GM21367 (cell line): ENCODE data around the gene PELO.
"Not testable (repeated sequence)": the region's sequence is repeated elsewhere in the genome, so short reads cannot be mapped to it uniquely, and the experiment has no call there.

Experiments
- ATAC-seq: cut with Tn5 transposase; IDR thresholded peaks from one replicate; pipeline ENCODE4 v1.9.1; 2021; ENCODE audit not compliant: unreplicated experiment

Gene PELO

GRCh38 chr5:52787600-52788504 lies at the start of gene PELO, which contains the start of gene ITGA1:
PELO (plus strand) TSS chr5:52787916; CDS start chr5:52800395, 12,479 bp downstream.
ITGA1 (plus strand) TSS chr5:52787916; CDS start chr5:52788354, 438 bp downstream.
- ATAC-seq: peak; percentile 76

DNA sequence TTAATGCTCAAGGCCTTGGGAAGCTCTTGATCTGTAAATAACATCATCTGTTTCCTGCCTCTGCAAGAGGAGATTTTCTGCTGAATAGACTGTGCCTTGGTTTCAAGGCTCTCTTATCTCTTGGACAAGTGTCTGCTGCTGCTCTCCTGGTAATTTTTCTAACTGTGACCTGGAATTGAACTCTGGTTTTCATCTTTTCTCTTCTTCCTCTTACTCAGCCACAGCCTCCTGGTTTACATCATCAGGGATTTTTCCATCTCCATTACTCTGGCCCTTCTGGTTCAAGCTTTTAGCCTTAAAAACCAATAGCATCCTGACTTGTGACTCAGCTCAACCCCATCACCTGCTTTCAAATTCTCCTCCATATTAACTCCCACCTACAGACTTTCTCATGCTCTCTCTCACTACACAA lies 49.6 kb upstream of the PELO start:
- peak; percentile 57 for ATAC-seq

- ATAC-seq: no peak
These were observed 47.7 kb upstream of the PELO start for GRCh38 chr5:52740007-52740406.

- ATAC-seq: no peak
These were observed 44.7 kb upstream of the PELO start for GRCh38 chr5:52743012-52743411.

- no peak for ATAC-seq
These were observed 44.2 kb upstream of the PELO start for GRCh38 chr5:52743529-52743928.

- no peak for ATAC-seq
These were observed 43.7 kb upstream of the PELO start for GRCh38 chr5:52743970-52744369.

DNA sequence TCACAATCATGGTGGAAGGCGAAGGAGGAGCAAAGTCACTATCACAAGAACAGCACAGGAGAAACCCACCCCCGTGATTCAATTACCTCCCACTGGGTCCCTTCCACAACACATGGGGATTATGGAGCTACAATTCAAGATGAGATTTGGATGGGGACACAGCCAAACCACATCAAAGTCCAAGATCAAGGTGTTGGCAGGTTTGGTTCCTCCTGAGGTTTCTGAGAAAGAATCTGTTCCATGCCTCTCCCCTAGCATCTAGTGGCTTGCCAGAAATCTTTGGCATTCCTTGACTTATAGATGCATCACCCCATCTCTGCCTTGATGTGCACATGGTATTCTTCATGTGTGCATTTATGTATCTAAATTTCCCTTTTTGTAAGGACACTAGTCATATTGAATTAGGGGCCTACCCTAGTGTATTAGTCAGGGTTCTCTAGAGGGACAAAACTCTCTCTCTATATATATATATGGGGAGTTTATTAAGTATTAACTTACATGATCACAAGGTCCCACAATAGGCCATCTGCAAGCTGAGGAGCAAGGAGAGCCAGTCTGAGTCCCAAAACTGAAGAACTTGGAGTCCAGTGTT lies 42.8 kb upstream of the PELO start:
- not testable (repeated sequence) for ATAC-seq

DNA sequence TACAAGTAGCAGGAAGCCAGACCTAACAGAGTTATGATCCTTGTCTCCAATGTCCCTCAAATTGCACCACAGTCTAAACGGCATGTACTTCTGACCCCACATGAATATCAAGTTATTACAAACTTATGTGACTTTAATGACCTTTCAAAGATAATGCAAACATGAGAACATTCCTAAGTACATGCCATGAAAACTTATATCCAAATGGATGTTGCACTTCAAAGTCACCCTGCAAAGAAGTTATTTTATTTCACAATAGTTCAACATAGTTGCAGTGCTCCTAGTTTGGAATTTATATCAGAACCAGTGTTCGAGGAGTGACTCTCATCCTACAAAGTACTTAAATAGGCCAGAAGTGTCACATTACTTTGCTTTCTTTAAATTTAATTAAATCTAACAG lies 41.2 kb upstream of the PELO start:
- no peak for ATAC-seq

- peak; percentile 44 for ATAC-seq
These were observed 39.1 kb upstream of the PELO start for GRCh38 chr5:52748590-52748989.

- ATAC-seq: no peak
These were observed 38.0 kb upstream of the PELO start for GRCh38 chr5:52749666-52750065.

DNA sequence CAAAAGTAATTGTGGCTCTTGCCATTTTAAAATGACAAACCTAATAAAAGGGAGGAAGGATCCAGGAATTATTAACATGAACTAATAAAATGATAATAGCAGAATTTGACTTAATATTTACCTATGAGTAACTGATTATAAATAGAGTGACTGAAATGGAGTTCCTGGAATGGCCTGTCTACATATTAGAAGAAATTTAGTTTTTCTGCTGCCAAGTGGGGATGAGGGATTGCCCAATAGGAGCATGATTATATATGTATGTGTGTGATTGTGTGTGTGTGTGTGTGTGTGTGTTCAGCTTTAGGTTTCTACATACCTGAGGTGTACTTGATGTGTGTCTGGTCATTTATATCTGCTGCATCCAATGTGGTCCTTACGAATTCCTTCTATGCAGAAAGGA lies 36.6 kb upstream of the PELO start:
- no peak for ATAC-seq

GRCh38 chr5:52754051-52754450 lies 33.7 kb upstream of the PELO start:
- no peak for ATAC-seq

- no peak for ATAC-seq
These were observed 30.2 kb upstream of the PELO start for GRCh38 chr5:52757527-52757926.

DNA sequence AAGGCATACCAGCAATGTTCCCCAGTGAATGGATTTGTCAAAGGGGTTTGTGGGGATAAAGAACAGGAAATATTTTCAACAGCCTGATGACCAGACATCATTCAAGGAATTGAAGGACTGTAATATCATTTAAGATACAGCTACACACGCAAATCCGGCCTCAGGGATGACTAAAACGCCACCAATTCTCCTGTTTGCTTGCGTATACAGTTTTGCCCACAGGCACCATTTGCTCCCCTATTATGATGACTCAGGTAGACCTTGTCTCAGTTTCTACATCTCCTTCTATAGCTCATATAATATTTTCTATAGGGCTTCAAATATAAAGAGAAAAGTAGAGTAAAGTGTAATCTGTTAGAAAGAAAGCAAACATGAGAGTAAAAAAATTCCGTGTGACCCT lies 29.7 kb upstream of the PELO start:
- no peak for ATAC-seq

- no peak for ATAC-seq
These were observed 28.4 kb upstream of the PELO start for GRCh38 chr5:52759331-52759730.

DNA sequence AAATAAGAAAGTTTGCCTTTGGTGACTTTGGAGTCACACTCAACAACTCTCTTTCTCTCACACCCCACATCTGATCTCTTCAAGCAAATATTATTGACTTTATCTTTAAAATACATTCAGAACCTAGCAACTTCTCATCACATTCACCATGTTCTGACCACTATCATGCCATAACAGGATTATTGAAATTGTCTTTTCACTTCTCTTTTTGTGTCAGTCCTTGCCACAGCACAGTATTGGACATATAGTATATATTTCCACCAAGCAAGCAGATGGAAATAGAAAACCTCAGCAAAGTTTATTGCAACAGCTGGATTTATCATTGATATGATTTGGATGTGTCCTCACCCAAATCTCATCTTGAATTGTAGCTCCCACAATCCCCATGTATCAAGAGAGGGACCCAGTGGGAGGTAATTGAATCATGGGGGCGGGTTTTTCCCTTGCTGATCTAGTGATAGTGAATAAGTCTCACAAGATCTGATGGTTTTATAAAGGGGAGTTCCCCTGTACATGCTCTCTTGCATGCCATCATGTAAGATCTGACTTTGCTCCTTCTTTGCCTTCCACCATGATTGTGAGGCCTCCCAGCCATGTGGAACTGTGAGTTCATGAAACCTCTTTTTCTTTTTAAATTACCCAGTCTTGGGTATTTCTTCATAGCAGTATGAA lies 26.9 kb upstream of the PELO start:
- ATAC-seq: peak; percentile 86

GRCh38 chr5:52767217-52767743 lies 20.4 kb upstream of the PELO start:
- ATAC-seq: no peak

DNA sequence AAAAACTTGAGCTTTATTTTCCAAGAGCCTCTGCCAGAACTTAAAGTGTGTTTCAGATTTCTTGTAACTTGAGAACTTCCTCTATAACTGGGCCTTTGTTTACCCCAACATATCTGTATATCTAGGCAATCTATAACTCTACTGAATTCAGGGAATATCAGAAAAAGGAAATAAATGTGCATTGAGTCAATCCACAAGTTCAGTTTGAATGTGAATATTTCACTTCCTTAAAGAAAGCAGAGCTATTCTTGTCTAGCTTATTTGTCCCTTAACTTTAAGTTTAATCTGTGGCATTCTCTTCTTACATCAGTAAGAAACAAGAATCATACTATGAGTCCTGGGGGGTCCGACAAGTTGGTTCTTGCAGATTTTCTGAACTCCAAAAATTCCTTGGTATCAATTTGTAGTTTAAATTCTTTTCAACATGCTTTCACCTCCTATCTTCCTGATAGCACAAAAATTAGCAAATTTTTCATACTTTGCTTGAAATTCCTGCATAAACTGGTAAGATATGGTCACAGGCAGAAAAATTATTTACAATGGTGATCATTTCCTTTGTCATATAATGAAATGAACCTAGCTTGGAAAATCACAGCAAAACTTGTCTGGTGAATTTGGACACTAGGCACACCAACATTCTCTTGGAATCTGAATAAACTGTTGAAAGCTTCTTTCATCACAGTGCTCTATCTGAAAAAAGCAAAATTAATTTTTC lies 19.8 kb upstream of the PELO start:
- ATAC-seq: peak; percentile 50

GRCh38 chr5:52769061-52769460 lies 18.7 kb upstream of the PELO start:
- no peak for ATAC-seq

GRCh38 chr5:52770287-52770939 lies 17.3 kb upstream of the PELO start:
- ATAC-seq: no peak
